Adrenal gland (tissue), 12 donors: ENCODE data around the gene PRPS1L1. TPM values are rescaled to one million over a fixed set of nuclear protein-coding genes. Genes with fewer than 3 reads are reported as not detected.

Source experiments
- DNase-seq, 7 donors: peaks; one replicate each; pipeline ENCODE4 v3.0.0-alpha.2; 2019 to 2020
- H3K27ac ChIP-seq, 5 donors: fragments of 200-600 bp; sonication (generic) in 4 of 5; 1 replicate in 3 of 5; 2 replicates in 2 of 5; pipeline versions ENCODE4 v1.5.1 to v1.8.0; 2016 to 2020; ENCODE audit warnings: mild to moderate bottlenecking in 1 of 5
- H3K27me3 ChIP-seq: fragments of 200-600 bp; 2 replicates; pipeline ENCODE4 v1.8.0; 2021
- H3K36me3 ChIP-seq, 2 donors: fragments of 200-600 bp; replicated peaks in 1 of 2; 1 replicate in 1 of 2; 2 replicates in 1 of 2; pipeline versions ENCODE4 v1.5.1 to v1.8.0; 2018 to 2022
- H3K4me1 ChIP-seq, 2 donors: fragments of 200-600 bp; replicated peaks in 1 of 2; 1 replicate in 1 of 2; 2 replicates in 1 of 2; pipeline versions ENCODE4 v1.5.1 to v1.8.0; 2018 to 2021
- H3K4me3 ChIP-seq, 4 donors: fragments of 200-600 bp; sonication (generic) in 3 of 4; one replicate each; pipeline ENCODE4 v1.5.1; 2016 to 2018
- H3K9me3 ChIP-seq, 3 donors: fragments of 200-600 bp; sonication (generic) in 1 of 3; replicated peaks in 1 of 3; 1 replicate in 2 of 3; 2 replicates in 1 of 3; pipeline versions ENCODE4 v1.5.1 to v1.8.0; 2016 to 2021
- POLR2A ChIP-seq, 2 donors: fragments of 450-650 bp; IDR thresholded peaks; one replicate each; pipeline ENCODE4 v1.6.1; 2017; ENCODE audit warnings: antibody characterized with exemption in 2 of 2, mild to moderate bottlenecking in 2 of 2, moderate library complexity in 1 of 2
- WGBS, 4 donors: extraction: QIAGEN DNeasy Blood & Tissue Kit in 2 of 4; methylation state at CpG; one replicate each; pipeline versions ENCODE4 v1.1.5 to v1.1.7; 2013 to 2017; 5-methylcytosine and 5-hydroxymethylcytosine counted together
- intact Hi-C, 2 donors: fragments of 100-400 bp; cut with DNase I; formaldehyde crosslinking; loops; one replicate each; pipeline versions ENCODE4 v1.14.1 to v1.15.0; 2022 to 2023
- polyA plus RNA-seq, 3 donors: library from polyadenylated mRNA; stranded (reverse); fragments of 200-250 nt in 2 of 3; fragments of 350-450 nt in 1 of 3; fragmentation: Illumina TruSeq in 1 of 3; extraction: RNeasy Lipid Tissue Mini Kit (QIAGEN cat#74804) in 1 of 3; gene quantifications; one replicate each; pipeline ENCODE4 v1.2.3, GENCODE V29; 2013 to 2014
- total RNA-seq, 9 donors: library from RNA; depleted of rRNA in 4 of 9; stranded (reverse); fragments of >200 nt in 4 of 9; fragments of 120-200 nt in 1 of 9; fragmentation: NEBNext Ultra II Directional in 1 of 9; extraction: Animal tissue kit (Norgen Biotek cat#: 25700) in 1 of 9; gene quantifications; one replicate each; pipeline versions ENCODE4 v1.1.0 to v1.2.4, GENCODE V29; 2013 to 2023
- TF ChIP-seq, protein P1 (sequence below), 6 experiments: fragments of 450-650 bp in 4 of 6; fragments of 200-600 bp in 2 of 6; sonication (generic) in 1 of 6; IDR thresholded peaks; 1 replicate in 5 of 6; 2 replicates in 1 of 6; pipeline versions ENCODE4 v1.5.1 to v1.8.0; 2016 to 2021; ENCODE audit warnings: antibody characterized with exemption in 6 of 6, mild to moderate bottlenecking in 2 of 6, moderate library complexity in 1 of 6
- donor health status: healthy with polysubstance abuse.
- donor health status: Bipolar disorder and iron deficiency.
- donor health status: DM: yes; HTN: yes; CAD: no.
- donor health status: DM: no; HTN: no; CAD: no.
- donor health status: DM: no; HTN: no; CAD: no.
- donor health status: DM: yes; HTN: yes; CAD: no.

The PRPS1L1 gene
- total and polyA plus RNA-seq, 12 donors: not detected

DNA sequence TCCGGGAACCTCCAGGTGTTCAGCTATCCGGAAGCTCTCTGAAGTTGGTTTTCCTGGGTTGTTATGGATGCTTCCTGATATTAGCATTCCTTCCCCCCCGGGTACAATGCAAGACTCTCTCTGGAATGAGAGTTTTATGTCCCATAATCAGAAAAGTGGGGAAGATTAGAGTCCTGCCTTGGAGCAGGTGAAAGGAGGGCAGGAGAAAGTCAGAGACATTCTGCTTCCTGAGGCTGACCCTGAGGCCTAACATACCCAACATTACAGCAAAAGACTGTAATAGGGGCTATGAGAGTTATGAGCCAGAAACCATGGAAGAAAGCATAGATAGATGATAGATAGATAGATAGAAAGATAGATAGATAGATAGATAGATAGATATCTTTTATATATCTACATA is 36.9 kb downstream of the PRPS1L1 start:
- no peak overlapping the region for H3K4me3 ChIP-seq
- no peaks in the 10 kb centered on the region for H3K9me3 ChIP-seq
- no peak for DNase-seq
- no peaks in the 10 kb centered on the region for H3K4me1 ChIP-seq
- no peaks in the 10 kb centered on the region for H3K27me3 ChIP-seq
- no peak overlapping the region for H3K27ac ChIP-seq
- TF ChIP-seq, protein P1, sequence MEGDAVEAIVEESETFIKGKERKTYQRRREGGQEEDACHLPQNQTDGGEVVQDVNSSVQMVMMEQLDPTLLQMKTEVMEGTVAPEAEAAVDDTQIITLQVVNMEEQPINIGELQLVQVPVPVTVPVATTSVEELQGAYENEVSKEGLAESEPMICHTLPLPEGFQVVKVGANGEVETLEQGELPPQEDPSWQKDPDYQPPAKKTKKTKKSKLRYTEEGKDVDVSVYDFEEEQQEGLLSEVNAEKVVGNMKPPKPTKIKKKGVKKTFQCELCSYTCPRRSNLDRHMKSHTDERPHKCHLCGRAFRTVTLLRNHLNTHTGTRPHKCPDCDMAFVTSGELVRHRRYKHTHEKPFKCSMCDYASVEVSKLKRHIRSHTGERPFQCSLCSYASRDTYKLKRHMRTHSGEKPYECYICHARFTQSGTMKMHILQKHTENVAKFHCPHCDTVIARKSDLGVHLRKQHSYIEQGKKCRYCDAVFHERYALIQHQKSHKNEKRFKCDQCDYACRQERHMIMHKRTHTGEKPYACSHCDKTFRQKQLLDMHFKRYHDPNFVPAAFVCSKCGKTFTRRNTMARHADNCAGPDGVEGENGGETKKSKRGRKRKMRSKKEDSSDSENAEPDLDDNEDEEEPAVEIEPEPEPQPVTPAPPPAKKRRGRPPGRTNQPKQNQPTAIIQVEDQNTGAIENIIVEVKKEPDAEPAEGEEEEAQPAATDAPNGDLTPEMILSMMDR (IDR thresholded peaks at IDR 0.05): no peak
- TF ChIP-seq POLR2A (IDR thresholded peaks at IDR 0.05): no peak
- WGBS, 4 donors: 89 to 100% (median 90%) methylated on average over 3 of the region's 3 CpGs
- H3K36me3 ChIP-seq: no peaks in the 10 kb centered on the region
- intact Hi-C loops: no loop called here

DNA sequence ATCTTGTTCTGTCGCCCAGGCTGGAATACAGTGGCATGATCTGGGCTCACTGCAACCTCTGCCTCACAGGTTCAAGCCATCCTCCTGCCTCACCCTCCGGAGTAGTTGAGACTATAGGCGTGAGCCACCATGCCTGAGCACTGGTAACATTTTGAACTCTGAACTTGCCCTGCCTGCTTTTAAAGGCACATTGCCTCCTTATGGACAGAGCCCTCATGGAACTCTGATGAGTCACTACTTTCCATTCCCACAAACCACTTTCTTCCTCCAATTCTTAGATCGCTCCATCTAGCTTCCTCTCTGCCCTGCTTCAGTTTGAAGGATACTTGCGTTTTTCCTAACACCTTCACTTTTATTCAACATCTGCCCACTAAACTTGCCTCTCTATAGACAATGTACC is 38.1 kb downstream of the PRPS1L1 start:
- no peaks in the 10 kb centered on the region for H3K27me3 ChIP-seq
- no peak for DNase-seq
- intact Hi-C loops: no loop called here
- H3K4me1 ChIP-seq: no peaks in the 10 kb centered on the region
- no peak overlapping the region for H3K27ac ChIP-seq
- TF ChIP-seq, protein P1 (IDR thresholded peaks at IDR 0.05): no peak
- TF ChIP-seq POLR2A (IDR thresholded peaks at IDR 0.05): no peak
- no peaks in the 10 kb centered on the region for H3K9me3 ChIP-seq
- H3K4me3 ChIP-seq: no peak overlapping the region
- no peaks in the 10 kb centered on the region for H3K36me3 ChIP-seq
- 80 to 87% (median 82%) methylated on average over 4 to 5 of the region's 5 CpGs for WGBS, 4 donors

DNA sequence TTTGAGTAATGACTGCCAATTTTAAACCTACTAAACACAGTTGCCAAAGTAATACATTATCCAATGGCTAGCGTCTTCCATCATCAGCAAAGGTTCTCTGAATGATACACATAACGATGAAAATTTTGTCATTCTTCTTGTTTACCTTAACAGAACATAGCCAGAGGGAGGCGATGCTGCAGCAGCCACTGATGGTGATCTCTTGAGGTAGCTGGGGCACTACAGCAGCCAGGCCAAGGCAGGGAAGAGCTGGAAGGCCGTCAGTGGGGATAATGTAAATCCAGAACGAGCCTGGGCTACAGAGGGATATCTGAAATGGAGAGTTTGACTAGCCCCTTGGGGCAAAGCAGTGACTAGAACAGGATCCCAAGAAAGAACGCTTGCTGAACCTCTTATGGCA is 38.8 kb downstream of the PRPS1L1 start:
- TF ChIP-seq POLR2A (IDR thresholded peaks at IDR 0.05): no peak
- TF ChIP-seq, protein P1 (IDR thresholded peaks at IDR 0.05): no peak
- WGBS, 4 donors: 83 to 95% (median 93%) methylated on average over 6 of the region's 6 CpGs
- no peaks in the 10 kb centered on the region for H3K36me3 ChIP-seq
- H3K4me1 ChIP-seq: no peaks in the 10 kb centered on the region
- no peaks in the 10 kb centered on the region for H3K27me3 ChIP-seq
- no peaks in the 10 kb centered on the region for H3K9me3 ChIP-seq
- no peak for DNase-seq
- H3K27ac ChIP-seq: no peak overlapping the region
- H3K4me3 ChIP-seq: no peak overlapping the region
- intact Hi-C loops: no loop called here

DNA sequence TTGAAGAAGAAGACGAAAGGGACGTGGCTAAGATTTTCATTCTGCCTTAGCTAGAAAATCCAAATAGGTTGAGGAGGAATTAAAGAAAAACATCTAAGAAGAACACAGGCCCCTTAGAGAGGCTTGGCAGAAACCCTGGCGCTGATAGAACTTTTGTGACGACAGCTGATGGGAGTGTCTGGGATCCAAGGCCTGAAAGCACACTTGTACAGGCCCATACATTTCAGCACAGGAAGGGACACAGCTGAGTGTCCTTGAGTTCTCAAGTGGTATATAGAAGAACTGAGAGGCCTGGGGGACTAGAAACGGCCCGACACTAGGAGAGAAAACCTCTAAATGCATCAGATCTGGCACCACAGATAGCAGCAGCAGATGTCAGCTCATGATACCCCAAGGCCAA is 39.5 kb downstream of the PRPS1L1 start:
- 78 to 83% (median 81%) methylated on average over 6 of the region's 6 CpGs for WGBS, 4 donors
- no peaks in the 10 kb centered on the region for H3K4me1 ChIP-seq
- no peaks in the 10 kb centered on the region for H3K27me3 ChIP-seq
- H3K4me3 ChIP-seq: no peak overlapping the region
- no peak for DNase-seq
- no peaks in the 10 kb centered on the region for H3K9me3 ChIP-seq
- no peak for TF ChIP-seq POLR2A (IDR thresholded peaks at IDR 0.05)
- H3K27ac ChIP-seq: no peak overlapping the region
- intact Hi-C loops: no loop called here
- H3K36me3 ChIP-seq: no peaks in the 10 kb centered on the region

DNA sequence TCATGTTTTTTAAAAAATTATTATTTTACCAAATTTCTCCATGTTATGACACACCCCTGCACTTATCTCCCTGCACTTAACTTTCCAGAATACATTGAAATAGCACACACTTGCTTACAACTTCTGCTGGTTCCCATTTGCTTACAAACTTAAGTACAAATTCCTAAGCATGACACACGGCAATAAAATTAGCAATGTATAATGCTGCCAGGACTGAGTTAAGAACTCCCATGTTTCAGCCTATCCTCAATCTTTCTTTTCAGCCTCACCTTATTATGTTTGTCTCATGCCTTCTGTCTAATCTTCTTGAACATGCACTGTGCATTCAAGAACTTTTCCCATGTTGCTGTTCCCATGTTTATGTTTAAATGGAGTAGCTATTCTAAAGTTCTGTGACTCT is 40.8 kb downstream of the PRPS1L1 start:
- no peaks in the 10 kb centered on the region for H3K27me3 ChIP-seq
- no peak for TF ChIP-seq POLR2A (IDR thresholded peaks at IDR 0.05)
- TF ChIP-seq, protein P1 (IDR thresholded peaks at IDR 0.05): no peak
- H3K9me3 ChIP-seq: no peaks in the 10 kb centered on the region
- no peaks in the 10 kb centered on the region for H3K4me1 ChIP-seq
- intact Hi-C loops: no loop called here
- no peak overlapping the region for H3K4me3 ChIP-seq
- WGBS, 4 donors: 50 to 59% (median 57%) methylated on average over 1 of the region's 1 CpG
- no peak overlapping the region for H3K27ac ChIP-seq
- no peaks in the 10 kb centered on the region for H3K36me3 ChIP-seq
- DNase-seq: no peak
